Measurements from ENCODE around the gene ANKDD1A. TPM values are rescaled to one million over a fixed set of nuclear protein-coding genes. Genes with fewer than 3 reads are reported as not detected.

The ANKDD1A gene
- 4.4 and 4.6 TPM in 2 replicates for total RNA-seq
- long read RNA-seq, partial matches to known transcripts = 0 of 5 reads
- long read RNA-seq, other reads (novel, unspliced or antisense) = 5 of 5 reads

DNA sequence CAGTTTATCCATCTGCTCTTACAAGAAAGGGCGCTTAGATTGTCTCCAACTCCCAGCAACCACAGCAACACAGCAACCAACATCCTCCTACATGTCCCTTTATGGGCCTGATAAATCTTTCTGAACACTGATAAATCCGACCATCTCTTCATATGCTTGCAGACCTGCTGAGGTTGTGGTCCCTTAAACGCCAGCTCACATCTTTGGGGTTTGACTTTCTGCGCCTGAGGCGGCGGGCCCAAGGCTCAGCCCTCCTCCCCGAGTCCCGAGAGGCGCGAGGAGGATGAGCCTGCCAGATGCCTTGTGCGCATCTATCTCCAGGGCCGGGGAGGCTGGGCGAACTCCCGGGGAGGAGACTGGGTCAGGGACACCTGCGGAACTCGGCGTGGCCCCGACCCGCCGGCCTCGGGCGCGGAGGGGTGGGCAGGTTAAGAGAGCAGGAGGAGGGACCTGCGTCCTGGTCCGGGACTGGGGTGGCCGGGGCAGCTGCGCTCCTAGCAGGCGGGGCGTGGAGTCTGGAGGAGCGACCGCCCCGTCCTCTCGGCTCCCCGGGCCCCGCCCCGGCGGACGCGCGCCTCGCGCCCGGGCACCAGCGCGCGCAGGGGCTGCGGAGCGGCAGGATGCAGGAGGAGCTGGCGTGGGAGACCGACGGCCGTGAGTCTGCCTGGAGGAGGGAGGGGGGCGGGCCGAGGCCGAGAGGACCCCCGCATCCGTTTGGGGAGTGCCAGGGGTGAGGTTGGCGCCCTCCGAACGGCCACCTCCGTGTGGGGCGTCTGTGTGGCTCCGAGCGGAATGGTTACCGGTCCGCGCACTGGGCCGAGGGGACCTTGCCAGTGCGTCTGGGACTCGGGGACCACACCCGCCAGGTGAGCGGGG, at the start of gene ANKDD1A:
ANKDD1A (plus strand) TSS at position 592 of the 876 bp plus-strand sequence; CDS start at position 621, 29 bp downstream.
- Mint-ChIP-seq H3K27ac (ENCODE audit: unreplicated experiment) (peak within 1 kb of the TSS; percentile 64), H3K27me3 (ENCODE audit: low read depth) (peaks cover 21% of the 10 kb centered on the region), H3K4me3 (peak within 1 kb of the TSS; percentile 77), H3K36me3 (ENCODE audit: low read depth) (peaks cover under 1% of the 10 kb centered on the region), H3K4me1 (peaks cover 38% of the 10 kb centered on the region), H3K9me3 (no peaks in the 10 kb centered on the region)
- TF ChIP-seq, protein P1, sequence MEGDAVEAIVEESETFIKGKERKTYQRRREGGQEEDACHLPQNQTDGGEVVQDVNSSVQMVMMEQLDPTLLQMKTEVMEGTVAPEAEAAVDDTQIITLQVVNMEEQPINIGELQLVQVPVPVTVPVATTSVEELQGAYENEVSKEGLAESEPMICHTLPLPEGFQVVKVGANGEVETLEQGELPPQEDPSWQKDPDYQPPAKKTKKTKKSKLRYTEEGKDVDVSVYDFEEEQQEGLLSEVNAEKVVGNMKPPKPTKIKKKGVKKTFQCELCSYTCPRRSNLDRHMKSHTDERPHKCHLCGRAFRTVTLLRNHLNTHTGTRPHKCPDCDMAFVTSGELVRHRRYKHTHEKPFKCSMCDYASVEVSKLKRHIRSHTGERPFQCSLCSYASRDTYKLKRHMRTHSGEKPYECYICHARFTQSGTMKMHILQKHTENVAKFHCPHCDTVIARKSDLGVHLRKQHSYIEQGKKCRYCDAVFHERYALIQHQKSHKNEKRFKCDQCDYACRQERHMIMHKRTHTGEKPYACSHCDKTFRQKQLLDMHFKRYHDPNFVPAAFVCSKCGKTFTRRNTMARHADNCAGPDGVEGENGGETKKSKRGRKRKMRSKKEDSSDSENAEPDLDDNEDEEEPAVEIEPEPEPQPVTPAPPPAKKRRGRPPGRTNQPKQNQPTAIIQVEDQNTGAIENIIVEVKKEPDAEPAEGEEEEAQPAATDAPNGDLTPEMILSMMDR (conservative IDR thresholded peaks at IDR 0.05) = no peak
- peak; percentile 62 for DNase-seq (ENCODE audit: low read depth, low spot score)

DNA sequence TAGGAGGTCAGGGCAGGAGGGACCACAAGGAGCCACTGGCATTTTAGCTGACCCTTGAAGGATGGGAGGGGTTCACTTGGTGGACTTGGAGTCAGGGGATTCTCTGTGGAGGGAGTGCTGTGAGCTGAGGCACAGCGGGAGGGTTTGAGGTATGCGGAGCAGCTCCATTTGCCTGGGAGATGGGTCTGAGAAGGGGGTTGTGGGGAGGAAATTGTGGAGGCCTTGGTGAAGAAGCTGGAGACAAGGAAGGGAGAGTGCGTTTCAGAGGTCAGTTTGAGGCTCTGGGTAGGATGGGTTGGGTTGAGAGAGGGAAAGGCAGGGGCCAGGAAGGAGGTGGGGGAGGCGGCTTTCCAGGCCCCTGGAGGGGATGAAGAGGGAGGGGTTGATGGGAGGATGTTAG, 49.7 kb upstream of the ANKDD1A start:
- TF ChIP-seq, protein P1 (conservative IDR thresholded peaks at IDR 0.05) = no peak
- DNase-seq (ENCODE audit: low read depth, low spot score) = no peak
- Mint-ChIP-seq H3K4me3 (no peak overlapping the region), H3K9me3 (no peaks in the 10 kb centered on the region), H3K27ac (ENCODE audit: unreplicated experiment) (peak overlapping the region; percentile 83), H3K4me1 (peaks cover 35% of the 10 kb centered on the region), H3K27me3 (ENCODE audit: low read depth) (peaks cover 5% of the 10 kb centered on the region), H3K36me3 (ENCODE audit: low read depth) (peaks cover 10% of the 10 kb centered on the region)

DNA sequence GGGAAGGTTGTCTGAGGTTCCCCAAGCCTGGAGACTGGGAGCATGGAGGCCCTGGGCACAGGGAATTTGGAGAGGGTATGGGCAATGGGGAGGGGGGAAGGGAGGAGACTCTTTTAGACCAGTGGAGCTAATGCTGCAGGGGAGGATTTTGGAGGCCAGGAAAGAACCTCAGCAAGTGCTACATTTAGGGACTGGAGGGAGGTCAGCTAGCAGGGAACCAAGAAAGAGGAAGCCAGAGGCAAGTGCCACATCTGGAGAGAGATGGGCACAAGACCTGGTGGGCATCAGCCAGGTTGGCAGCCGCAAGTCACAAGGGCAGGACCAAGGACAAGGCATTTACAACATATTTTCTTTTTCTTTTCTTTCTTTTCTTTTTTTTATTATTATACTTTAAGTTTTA, 49.3 kb upstream of the ANKDD1A start:
- H3K27ac Mint-ChIP-seq (ENCODE audit: unreplicated experiment) = no peak overlapping the region
- H3K4me1 Mint-ChIP-seq = peaks cover 35% of the 10 kb centered on the region
- H3K27me3 Mint-ChIP-seq (ENCODE audit: low read depth) = peaks cover 4% of the 10 kb centered on the region
- H3K36me3 Mint-ChIP-seq (ENCODE audit: low read depth) = peaks cover 10% of the 10 kb centered on the region
- no peak overlapping the region for H3K4me3 Mint-ChIP-seq
- DNase-seq (ENCODE audit: low read depth, low spot score) = no peak
- H3K9me3 Mint-ChIP-seq = no peaks in the 10 kb centered on the region
- TF ChIP-seq, protein P1 (conservative IDR thresholded peaks at IDR 0.05) = no peak

DNA sequence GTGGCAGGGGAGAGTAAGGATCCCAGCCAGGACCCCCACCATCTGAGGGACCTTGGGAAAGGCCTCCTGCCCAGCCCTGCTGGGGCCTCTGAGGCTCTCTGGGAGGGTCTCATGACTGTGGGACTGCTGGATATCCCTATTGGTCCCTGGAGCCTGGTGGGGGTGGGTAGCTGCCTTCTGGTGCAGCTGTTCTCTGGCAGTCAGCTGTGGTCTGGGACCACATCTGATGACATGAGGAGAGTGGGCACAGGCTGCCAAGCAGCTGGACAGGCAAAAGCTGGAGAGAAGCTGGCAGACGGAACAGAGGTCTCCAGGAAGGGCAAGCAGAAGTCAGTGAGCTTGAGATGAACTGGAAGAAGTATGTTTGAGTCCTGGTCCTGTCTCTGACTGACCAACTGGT, 47.6 kb upstream of the ANKDD1A start:
- peak overlapping the region; percentile 92 for H3K27ac Mint-ChIP-seq (ENCODE audit: unreplicated experiment)

DNA sequence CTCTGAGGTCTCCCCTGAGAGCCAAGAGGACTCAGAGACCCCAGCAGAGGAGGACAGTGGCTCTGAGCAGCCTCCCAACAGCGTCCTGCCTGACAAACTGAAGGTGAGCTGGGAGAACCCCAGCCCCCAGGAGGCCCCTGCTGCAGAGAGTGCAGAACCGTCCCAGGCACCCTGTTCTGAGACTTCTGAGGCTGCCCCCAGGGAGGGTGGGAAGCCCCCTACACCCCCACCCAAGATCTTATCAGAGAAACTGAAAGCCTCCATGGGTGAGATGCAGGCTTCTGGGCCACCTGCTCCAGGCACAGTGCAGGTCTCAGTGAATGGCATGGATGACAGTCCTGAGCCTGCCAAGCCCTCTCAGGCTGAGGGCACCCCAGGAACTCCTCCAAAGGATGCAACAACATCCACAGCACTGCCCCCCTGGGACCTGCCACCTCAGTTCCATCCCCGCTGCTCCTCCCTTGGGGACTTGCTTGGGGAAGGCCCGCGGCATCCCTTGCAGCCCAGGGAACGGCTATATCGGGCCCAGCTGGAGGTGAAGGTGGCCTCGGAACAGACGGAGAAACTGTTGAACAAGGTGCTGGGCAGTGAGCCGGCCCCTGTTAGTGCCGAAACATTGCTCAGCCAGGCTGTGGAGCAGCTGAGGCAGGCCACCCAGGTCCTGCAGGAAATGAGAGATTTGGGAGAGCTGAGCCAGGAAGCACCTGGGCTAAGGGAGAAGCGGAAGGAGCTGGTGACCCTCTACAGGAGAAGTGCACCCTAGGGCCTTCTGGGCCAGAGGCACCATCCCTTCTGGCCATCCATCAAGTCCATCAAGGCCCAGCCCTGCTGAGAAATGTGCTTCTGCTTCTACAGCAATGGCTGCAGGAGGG, 46.3 kb upstream of the ANKDD1A start:
- H3K9me3 Mint-ChIP-seq = no peaks in the 10 kb centered on the region
- no peak for DNase-seq (ENCODE audit: low read depth, low spot score)
- peaks cover 7% of the 10 kb centered on the region for H3K36me3 Mint-ChIP-seq (ENCODE audit: low read depth)
- TF ChIP-seq, protein P1 (conservative IDR thresholded peaks at IDR 0.05) = no peak
- peaks cover 19% of the 10 kb centered on the region for H3K4me1 Mint-ChIP-seq
- no peak overlapping the region for H3K4me3 Mint-ChIP-seq
- H3K27me3 Mint-ChIP-seq (ENCODE audit: low read depth) = no peaks in the 10 kb centered on the region
- H3K27ac Mint-ChIP-seq (ENCODE audit: unreplicated experiment) = no peak overlapping the region

More for the DNA sequence above, 47.6 kb upstream of the ANKDD1A start:
- no peaks in the 10 kb centered on the region for H3K9me3 Mint-ChIP-seq
- no peak overlapping the region for H3K4me3 Mint-ChIP-seq
- H3K4me1 Mint-ChIP-seq = peaks cover 19% of the 10 kb centered on the region
- H3K36me3 Mint-ChIP-seq (ENCODE audit: low read depth) = peaks cover 6% of the 10 kb centered on the region
- TF ChIP-seq, protein P1 (conservative IDR thresholded peaks at IDR 0.05) = no peak
- no peaks in the 10 kb centered on the region for H3K27me3 Mint-ChIP-seq (ENCODE audit: low read depth)
- DNase-seq (ENCODE audit: low read depth, low spot score) = no peak
